CD4-positive, alpha-beta T cell treated with Interleukin-4 for 1 hour (primary cell): ENCODE results near the gene LEPR.
A peak's percentile ranks its signal among the peaks of the same experiment; 100 is the strongest.

Experiments used
- DNase-seq, 2 donors: peaks; one replicate each; pipeline ENCODE4 v3.0.0-alpha.2; 2020 to 2022

The LEPR gene

DNA sequence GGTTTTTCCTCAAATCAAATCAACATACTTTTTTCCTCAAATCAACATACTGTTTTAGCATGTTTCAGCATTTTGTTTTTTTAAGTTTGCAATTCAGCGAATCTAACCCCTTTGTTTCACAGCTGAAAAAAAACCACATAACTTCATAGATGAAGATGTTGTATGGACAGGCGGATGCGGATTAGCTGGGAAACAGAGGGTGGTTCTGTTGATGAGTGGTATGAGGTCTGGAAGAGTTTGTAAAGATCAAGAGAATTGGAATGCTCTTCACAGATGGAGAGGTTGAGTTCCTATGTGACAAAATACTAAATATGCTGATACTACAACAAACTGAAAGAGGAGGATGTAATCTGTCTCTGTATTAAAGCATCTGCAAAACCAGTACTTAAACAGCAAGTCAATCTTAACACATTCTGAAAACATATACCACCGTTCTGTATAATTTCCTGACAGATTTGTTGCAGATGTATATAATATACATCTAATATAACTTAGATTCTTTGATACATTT lies 10.6 kb upstream of the LEPR start:
- no peak for DNase-seq

GRCh38 chr1:65412256-65412983 lies 8.0 kb upstream of the LEPR start:
- no peak for DNase-seq

DNA sequence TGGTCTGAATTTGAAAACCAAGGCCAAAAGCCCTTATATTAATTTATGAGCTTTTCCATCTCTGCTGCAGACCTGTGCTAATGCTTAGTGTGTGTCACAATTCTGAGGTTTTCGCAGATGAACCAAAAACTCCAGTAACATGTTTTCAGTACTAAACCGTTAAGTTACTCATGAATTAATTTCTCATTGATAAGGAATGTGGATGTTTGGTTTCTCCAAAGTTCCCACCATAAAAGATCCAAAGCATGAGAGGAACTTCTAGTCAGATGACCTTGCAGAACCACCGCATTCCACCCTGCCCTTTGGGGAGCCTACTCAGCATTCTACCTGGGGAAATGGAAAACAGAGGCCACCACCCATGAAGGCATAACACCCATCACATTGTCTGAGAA lies 7.5 kb upstream of the LEPR start:
- no peak for DNase-seq

- no peak for DNase-seq
Observed at GRCh38 chr1:65414538-65414937, 5.9 kb upstream of the LEPR start.

GRCh38 chr1:65416767-65417166 lies 3.7 kb upstream of the LEPR start:
- DNase-seq, result no peak

DNA sequence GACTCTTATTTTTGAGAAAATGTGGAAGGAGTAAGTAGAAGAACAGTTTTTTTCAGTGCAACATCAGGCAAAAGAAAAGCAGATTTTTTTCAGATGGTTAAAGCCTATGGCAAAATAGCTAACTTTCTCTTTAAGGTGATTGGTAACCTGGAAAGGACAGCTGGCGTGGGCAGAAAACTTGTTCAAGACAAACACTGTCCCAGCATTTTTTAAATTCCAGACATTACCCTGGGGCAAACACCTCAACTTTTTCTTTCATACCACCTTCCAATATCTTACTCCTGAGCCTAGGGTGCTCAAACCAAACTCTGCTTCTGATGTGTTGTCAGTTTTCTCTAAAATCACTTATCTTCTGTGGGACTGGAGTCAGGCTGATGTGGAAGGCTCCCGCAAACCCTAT lies 2.7 kb upstream of the LEPR start:
- no peak for DNase-seq

GRCh38 chr1:65418522-65419185 lies 1.8 kb upstream of the LEPR start:
- no peak for DNase-seq

GRCh38 chr1:65419681-65420589 lies 533 bp upstream of the LEPR start:
- DNase-seq, result peak; percentile 99

DNA sequence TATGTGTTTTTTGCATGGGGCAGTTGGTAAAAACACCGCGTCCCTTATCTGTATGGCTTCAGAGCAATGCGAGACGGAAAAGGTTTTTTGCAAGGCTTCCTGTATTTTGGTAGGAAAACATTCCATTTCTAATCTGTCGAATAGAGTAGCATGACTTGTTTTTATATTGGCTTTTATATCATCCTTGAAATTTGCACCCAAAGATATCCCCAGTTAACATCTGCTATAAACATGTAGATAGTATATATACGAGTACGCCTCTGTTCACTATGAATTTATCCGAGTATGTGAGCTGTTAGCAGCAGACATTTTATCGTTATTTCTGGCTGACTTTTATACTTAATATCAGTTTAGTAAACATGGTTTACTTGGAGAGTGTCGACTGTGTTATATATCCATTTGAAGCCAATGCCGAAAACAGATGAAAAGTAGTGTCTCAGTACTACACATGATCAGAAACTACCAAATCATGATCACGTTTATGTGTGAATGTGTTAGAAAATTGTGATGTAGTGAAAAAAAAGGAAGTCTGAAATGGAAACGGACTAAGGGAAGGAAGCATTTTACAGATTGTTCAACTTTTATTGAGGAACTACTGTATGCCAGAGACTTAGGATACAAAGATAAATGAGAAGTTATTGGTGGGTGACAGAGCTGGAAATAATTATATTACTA lies 1.0 kb downstream of the LEPR start:
- no peak for DNase-seq

DNA sequence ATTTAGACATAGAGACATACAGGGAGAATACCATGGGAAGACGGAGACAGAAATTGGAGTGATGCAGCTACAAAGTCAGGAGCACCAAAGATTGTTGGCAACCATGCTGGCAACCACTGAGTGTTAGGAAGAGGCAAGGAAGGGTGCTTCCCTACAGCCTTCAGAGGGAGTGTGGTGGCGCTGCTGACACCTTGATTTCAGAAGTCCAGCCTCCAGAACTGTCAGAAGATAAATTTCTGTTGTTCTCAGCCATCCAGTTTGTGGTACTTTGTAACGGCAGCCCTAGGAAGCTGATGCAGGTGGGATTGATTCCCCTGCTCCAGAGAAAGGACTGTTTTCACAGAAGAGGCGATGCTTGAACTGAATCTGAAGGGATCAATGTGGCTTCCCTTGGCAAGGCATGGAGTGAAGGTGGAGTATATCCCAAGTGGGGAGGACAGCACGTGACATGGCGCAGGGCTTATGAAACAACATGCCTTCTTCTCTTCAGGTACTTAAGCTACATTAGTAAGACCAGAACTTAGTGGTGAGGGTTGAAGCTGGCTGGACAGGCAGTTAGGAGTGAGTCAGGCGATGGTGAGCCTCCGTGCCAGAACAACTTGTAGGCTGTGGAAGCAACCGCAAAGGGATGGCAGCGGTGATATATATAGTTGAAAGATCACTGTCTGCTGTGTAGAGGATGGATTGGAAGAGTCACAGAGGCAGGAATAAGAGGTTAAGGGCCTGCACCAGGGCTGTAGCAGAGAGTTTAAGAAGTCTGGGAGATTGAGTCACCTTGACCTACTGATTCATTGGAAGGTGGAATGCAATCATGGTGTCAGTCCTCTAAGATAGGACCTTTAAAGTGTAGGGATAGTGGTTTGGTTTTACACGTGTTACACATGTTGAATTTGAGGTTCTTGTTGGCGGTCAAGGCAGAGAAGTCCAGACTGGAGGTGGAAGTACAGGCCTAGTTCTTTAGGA lies 2.1 kb downstream of the LEPR start:
- no peak for DNase-seq

GRCh38 chr1:65423884-65424572 lies 3.6 kb downstream of the LEPR start:
- DNase-seq, result no peak

DNA sequence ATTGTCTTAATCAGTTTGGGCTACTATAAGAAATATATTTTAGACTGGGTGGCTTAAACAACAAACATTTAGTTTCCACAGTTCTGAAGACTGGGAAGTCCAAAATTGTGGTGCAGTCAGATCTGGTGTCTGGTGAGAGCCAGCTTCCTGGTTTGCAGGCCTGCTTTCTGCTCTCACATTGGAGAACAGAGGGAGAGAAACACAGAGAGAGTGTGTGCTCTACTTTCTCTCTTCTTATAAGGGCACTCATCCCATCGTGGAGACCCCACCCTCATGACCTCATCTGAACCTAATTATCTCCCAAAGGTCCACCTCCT lies 4.1 kb downstream of the LEPR start:
- DNase-seq, result no peak

- no peak for DNase-seq
Observed at GRCh38 chr1:65425006-65425405, 4.5 kb downstream of the LEPR start.

- DNase-seq, result no peak
Observed at GRCh38 chr1:65425697-65426096, 5.2 kb downstream of the LEPR start.

DNA sequence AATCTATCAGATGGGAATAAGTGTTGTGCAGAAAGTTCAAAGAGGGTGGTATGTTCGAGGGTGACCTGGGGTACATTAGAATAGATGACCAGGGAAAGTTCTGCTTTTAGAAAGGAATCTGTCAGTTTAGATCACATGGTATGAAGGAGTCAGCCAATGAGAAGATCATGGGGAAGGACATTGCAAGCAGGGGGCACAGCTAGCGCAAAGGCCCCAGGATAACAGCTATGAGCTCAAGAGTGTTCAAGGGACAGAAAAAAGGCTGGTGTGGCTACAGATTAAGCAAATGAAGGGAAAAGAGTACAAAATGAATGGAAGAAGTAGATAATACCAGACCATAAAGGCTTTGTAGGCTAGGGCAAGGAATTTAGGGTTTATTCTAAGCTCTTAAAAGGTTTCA lies 8.6 kb downstream of the LEPR start:
- DNase-seq, result no peak

GRCh38 chr1:65429806-65430205 lies 9.3 kb downstream of the LEPR start:
- DNase-seq, result no peak

GRCh38 chr1:65431111-65431705 lies 10.7 kb downstream of the LEPR start:
- peak in 1 of 2 donors; percentile 48 for DNase-seq

GRCh38 chr1:65432918-65433317 lies 12.4 kb downstream of the LEPR start:
- DNase-seq, result no peak

- DNase-seq, result no peak
Observed at GRCh38 chr1:65434255-65434654, 13.8 kb downstream of the LEPR start.

GRCh38 chr1:65434760-65435159 lies 14.3 kb downstream of the LEPR start:
- no peak for DNase-seq

DNA sequence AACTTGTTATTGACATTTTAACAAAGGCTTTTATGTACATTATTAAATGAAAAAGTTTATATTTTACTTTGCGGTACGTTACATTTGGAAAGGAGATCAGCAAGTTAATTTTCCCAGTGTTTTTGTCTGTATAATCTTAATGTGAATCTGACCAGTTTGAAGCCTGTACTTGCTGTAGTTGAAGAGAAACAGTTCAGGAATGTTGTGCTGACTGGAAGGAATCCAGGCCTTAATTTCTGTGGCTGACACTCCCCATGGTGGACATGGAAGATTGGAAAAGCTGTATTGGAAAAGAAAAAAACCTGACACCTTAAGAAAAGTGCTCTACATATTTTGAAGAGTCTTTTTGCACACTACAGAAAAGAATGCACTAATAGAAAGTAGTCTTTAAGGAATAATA lies 15.5 kb downstream of the LEPR start:
- no peak for DNase-seq
